Fibroblast of skin of scalp (primary cell): Measurements from ENCODE around the gene IARS2.
"Not testable (repeated sequence)": the region's sequence is repeated elsewhere in the genome, so short reads cannot be mapped to it uniquely, and the experiment has no call there.

Source experiments
- DNase-seq: peaks from one replicate; pipeline ENCODE4 v3.0.0-alpha.2; 2013

IARS2 gene

DNA sequence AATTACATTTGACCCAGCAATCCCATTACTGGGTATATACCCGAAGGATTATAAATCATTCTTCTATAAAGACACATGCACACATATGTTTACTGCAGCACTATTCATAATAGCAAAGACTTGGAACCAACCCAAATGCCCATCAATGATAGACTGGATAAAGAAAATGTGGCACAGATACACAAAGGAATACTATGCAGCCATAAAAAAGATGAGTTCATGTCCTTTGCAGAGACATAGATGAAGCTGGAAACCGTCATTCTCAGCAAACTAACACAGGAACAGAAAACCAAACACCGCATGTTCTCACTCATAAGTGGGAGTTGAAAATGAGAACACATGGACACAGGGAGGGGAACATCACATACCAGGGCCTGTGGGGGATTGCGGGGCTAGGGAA, 76.0 kb downstream of the IARS2 start:
- not testable (repeated sequence) for DNase-seq

GRCh38 chr1:220170836-220171526, 77.0 kb downstream of the IARS2 start:
- peak; percentile 3 for DNase-seq

- DNase-seq, result no peak
Measured at GRCh38 chr1:220176540-220176939, 82.6 kb downstream of the IARS2 start.

DNA sequence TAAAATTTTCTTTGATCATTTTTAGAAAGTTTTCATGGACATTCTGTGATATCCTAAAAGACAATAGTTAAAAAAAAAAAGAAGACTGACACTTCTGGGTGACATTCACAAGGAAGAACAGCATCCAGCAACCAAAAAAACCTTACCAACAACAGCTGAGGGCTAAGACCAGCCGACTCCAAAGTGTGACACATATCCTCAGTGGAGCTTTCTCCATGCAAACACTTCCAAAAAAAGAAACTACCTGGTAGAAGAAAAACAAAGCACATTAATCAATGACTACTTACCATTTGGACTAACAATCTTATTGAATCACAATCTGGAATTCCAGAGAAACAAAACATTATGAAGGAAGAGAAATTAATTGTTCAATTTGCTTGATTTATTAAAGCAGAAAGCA, 88.2 kb downstream of the IARS2 start:
- DNase-seq, result no peak

- peak; percentile 49 for DNase-seq
Measured at GRCh38 chr1:220182656-220183055, 88.7 kb downstream of the IARS2 start.

DNA sequence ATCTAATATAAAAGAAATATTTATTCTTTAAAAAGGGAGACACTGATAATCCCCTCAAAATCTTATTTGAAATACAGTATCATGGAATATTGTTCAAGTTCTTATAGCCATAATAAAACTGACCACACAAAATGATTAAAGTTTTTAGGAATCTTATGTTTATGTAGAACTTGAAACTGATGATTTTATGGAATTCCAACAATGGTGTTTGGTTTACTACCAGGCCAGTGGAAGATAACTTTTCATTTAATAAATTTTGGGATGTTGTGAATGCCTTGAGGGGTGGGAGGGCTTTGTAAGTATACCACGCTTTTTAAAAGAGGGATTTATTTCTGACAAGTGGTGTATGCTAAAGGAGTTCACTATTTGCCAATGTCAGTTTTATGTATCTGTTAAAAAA, 90.6 kb downstream of the IARS2 start:
- peak; percentile 50 for DNase-seq

DNA sequence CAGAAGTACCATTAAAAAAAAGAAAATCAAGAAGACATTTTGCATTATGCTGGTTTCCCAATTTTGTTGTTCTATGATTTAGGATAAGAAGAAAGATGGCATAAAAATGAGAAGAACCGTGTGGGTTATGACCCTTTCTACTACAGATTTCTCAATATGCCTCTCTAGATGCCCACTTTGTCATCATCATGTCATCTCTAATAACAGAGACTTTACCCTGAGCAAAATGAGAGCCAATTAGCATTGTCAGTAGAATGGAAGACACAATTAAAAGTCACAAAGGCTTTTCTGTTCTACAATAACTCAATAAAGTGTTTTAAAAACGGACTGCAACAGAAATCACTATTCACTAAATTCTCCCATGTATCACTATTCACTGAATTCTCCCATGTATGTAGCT, 92.8 kb downstream of the IARS2 start:
- no peak for DNase-seq

- no peak for DNase-seq
Measured at GRCh38 chr1:220188538-220188937, 94.6 kb downstream of the IARS2 start.

GRCh38 chr1:220189750-220190347, 95.9 kb downstream of the IARS2 start:
- peak; percentile 29 for DNase-seq

DNA sequence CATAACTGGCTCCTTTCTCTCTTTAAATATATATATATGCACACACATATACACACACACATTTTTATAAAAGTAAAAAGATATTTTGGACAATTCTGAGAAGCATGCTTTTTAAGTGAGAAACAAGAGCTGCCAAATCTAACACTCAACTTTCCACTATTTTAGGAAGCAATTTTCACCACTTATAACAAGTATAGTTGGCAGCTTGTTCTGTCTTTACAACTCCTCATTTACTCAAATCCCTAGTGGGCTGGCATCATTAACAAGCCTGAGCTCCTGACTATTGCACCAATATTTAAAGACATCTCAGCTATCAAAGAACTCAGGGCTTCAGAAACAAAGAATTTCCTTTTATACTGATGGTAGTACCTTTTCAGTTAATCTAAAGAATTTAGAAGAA, 101.8 kb downstream of the IARS2 start:
- no peak for DNase-seq
